B cell (primary cell): ENCODE data around the gene ZNHIT3. TPM values are rescaled to one million over a fixed set of nuclear protein-coding genes. Genes with fewer than 3 reads are reported as not detected.

Experiments
- ATAC-seq: fragments of 200-7000 bp; cut with Tn5 transposase; one replicate; pipeline ENCODE4 v1.10.0; 2021; ENCODE audit warnings: low read depth, mild to moderate bottlenecking, moderate number of reproducible peaks, moderate library complexity
- CTCF ChIA-PET: fragments of 350-600 bp; sonication (Branson Sonifier 250); formaldehyde crosslinking; loops from one replicate; lab custom pipeline; 2021; ENCODE audit warnings: antibody characterized with exemption, inconsistent platforms; lab: Charles Lee
- POLR2A ChIA-PET: fragments of 350-600 bp; sonication (Branson Sonifier 250); formaldehyde crosslinking; loops from one replicate; lab custom pipeline; 2021; ENCODE audit warnings: antibody characterized with exemption; lab: Charles Lee
- DNase-seq: peaks from one replicate; pipeline ENCODE4 v3.0.0; 2013
- H2AFZ ChIP-seq: 2 replicates; pipeline ENCODE4 v1.6.1; 2012; ENCODE audit warnings: mild to moderate bottlenecking, low read depth, low read length; ENCODE audit not compliant: insufficient read depth, poor library complexity, severe bottlenecking
- H3K27ac ChIP-seq, 2 donors: 1 replicate in 1 of 2; 2 replicates in 1 of 2; pipeline ENCODE4 v1.5.1; 2012 to 2013; ENCODE audit warnings: low read length in 2 of 2, mild to moderate bottlenecking in 2 of 2, moderate library complexity in 1 of 2
- H3K27me3 ChIP-seq, 4 experiments: fragments of 200-600 bp in 1 of 4; sonication (generic) in 1 of 4; replicated peaks in 1 of 4; 1 replicate in 2 of 4; 2 replicates in 2 of 4; pipeline versions ENCODE4 v1.6.1 to v1.7.0; 2013 to 2016; ENCODE audit warnings: low read length in 3 of 4, mild to moderate bottlenecking in 2 of 4, mixed read lengths in 1 of 4, moderate library complexity in 1 of 4; ENCODE audit not compliant: insufficient read depth in 4 of 4, control insufficient read depth in 3 of 4; ENCODE audit errors: control extremely low read depth in 1 of 4
- H3K36me3 ChIP-seq, 2 experiments: replicated peaks in 1 of 2; 1 replicate in 1 of 2; 2 replicates in 1 of 2; pipeline versions ENCODE4 v1.6.1 to v1.7.1; 2013; ENCODE audit warnings: low read length in 1 of 2; ENCODE audit not compliant: insufficient read depth in 2 of 2, control insufficient read depth in 1 of 2; ENCODE audit errors: control extremely low read depth in 1 of 2, extremely low read depth in 1 of 2
- H3K4me1 ChIP-seq, 2 donors: fragments of 200-600 bp in 1 of 2; sonication (generic) in 1 of 2; 1 replicate in 1 of 2; 2 replicates in 1 of 2; pipeline versions ENCODE4 v1.5.1 to v1.6.1; 2013 to 2017; ENCODE audit warnings: low read length in 2 of 2; ENCODE audit not compliant: control insufficient read depth in 2 of 2, insufficient read depth in 2 of 2
- H3K4me2 ChIP-seq: replicated peaks from 2 replicates; pipeline ENCODE3; 2012; ENCODE audit warnings: mild to moderate bottlenecking, low read depth, low read length; ENCODE audit not compliant: poor library complexity, severe bottlenecking
- H3K4me3 ChIP-seq, 5 experiments: fragments of 200-600 bp in 1 of 5; sonication (generic) in 1 of 5; 1 replicate in 3 of 5; 2 replicates in 2 of 5; pipeline versions ENCODE4 v1.5.1 to v1.7.0; 2011 to 2016; ENCODE audit warnings: low read length in 4 of 5, mild to moderate bottlenecking in 4 of 5, low read depth in 2 of 5, control low read depth in 1 of 5, moderate library complexity in 1 of 5; ENCODE audit not compliant: insufficient read depth in 1 of 5; ENCODE audit errors: control extremely low read depth in 1 of 5, extremely low read depth in 1 of 5
- H3K79me2 ChIP-seq: fragments of 200-600 bp; sonication (generic); one replicate; pipeline ENCODE4 v1.6.0; 2016; ENCODE audit warnings: low read length; ENCODE audit not compliant: control insufficient read depth, insufficient read depth
- H3K9ac ChIP-seq: fragments of 200-600 bp; sonication (generic); 2 replicates; pipeline ENCODE4 v1.6.1; 2017; ENCODE audit warnings: mild to moderate bottlenecking, low read length, moderate library complexity
- H3K9me3 ChIP-seq, 3 donors: one replicate each; pipeline versions ENCODE4 v1.6.1 to v1.7.1; 2013; ENCODE audit warnings: low read length in 2 of 3; ENCODE audit not compliant: control insufficient read depth in 2 of 3, insufficient read depth in 1 of 3; ENCODE audit errors: control extremely low read depth in 1 of 3
- H4K20me1 ChIP-seq: 2 replicates; pipeline ENCODE4 v1.6.0; 2012; ENCODE audit warnings: mild to moderate bottlenecking, low read length; ENCODE audit not compliant: insufficient read depth, control insufficient read depth, poor library complexity, severe bottlenecking
- H3K27ac Mint-ChIP-seq: one replicate; pipeline ENCODE4 v1.8.0; 2021; ENCODE audit warnings: mixed read lengths
- H3K27me3 Mint-ChIP-seq: one replicate; pipeline ENCODE4 v1.8.0; 2021; ENCODE audit warnings: mixed read lengths
- H3K4me1 Mint-ChIP-seq: one replicate; pipeline ENCODE4 v1.8.0; 2021; ENCODE audit warnings: mixed read lengths
- H3K4me3 Mint-ChIP-seq: one replicate; pipeline ENCODE4 v1.8.0; 2021; ENCODE audit warnings: mixed read lengths
- H3K9me3 Mint-ChIP-seq: one replicate; pipeline ENCODE4 v1.8.0; 2022; ENCODE audit warnings: mixed read lengths; ENCODE audit not compliant: insufficient read depth
- EZH2 ChIP-seq: IDR thresholded peaks from 2 replicates; pipeline ENCODE4 v1.6.1; 2012; ENCODE audit warnings: borderline replicate concordance, low read depth, mild to moderate bottlenecking, moderate library complexity, low read length; ENCODE audit not compliant: insufficient read depth, poor library complexity, severe bottlenecking
- WGBS: methylation state at CpG from one replicate; pipeline ENCODE4 v1.1.5; 2013; ENCODE audit warnings: missing lambda C conversion rate; ENCODE audit not compliant: insufficient coverage; 5-methylcytosine and 5-hydroxymethylcytosine counted together
- intact Hi-C: fragments of 100-400 bp; cut with micrococcal nuclease; formaldehyde crosslinking; loops from one replicate; pipeline ENCODE4 v1.10.0; 2022
- polyA plus RNA-seq: library from polyadenylated mRNA; depleted of rRNA; stranded (reverse); fragments of >200 nt; gene quantifications from 2 replicates; pipeline ENCODE4 v1.2.3, GENCODE V29; 2012
- total RNA-seq, 2 donors: library from RNA; stranded (reverse); fragments of 120-200 nt in 1 of 2; gene quantifications; 1 replicate in 1 of 2; 2 replicates in 1 of 2; pipeline versions ENCODE4 v1.2.3 to v1.2.4, GENCODE V29; 2013 to 2022
- TF ChIP-seq, protein P1 (sequence below): fragments of 200-600 bp; IDR thresholded peaks from one replicate; pipeline ENCODE4 v1.8.0; 2022; ENCODE audit warnings: antibody characterized with exemption, mild to moderate bottlenecking

ZNHIT3 gene
- total and polyA plus RNA-seq, 2 donors (not counting 1 experiment from before 2014, with no cell fraction given), result 36.5 to 50.5 TPM

DNA sequence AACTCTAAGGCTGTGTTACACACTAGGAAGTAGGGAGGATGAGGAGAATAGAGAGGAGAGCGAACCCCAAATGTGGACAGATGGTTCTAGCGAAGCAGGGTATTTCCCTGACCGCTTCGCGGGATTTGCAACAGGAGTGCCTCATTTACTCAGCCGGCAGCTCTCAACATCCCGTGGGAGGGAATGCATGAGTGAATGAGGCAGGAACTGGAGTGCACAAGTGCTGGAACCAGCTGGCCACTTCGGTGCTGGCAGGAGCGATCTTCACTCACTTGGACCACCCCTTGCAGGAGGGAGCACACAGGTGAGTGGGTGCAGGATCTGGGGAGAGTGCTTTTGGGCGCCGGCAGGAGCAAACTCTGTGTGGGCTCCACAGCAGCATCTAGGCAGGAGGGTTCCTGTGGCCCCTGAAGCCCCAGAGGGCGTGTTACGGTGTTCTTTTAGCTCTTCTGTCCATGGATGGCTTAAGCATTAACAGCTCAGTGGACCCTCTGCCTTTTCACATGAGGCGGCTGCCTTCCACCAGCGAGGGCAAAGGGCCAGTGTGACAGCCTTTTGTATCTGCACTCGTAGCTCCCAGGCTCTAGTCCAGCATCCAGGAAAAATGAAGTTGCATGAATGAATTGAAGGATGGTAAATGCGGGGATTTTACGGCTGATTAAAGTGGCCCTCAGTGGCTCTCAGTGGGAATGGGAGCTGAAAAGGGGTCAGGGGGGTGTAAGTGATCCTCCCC, 17.4 kb upstream of the ZNHIT3 start:
- Histone ChIP-seq H3K4me3 (no peak overlapping the region), H3K4me1 (peaks cover 12 to 13% of the 10 kb centered on the region in 2 donors), H2AFZ (no peak overlapping the region), H3K27me3 (peaks cover 0 to 53% (median 11%) of the 10 kb centered on the region in 4 experiments), H4K20me1 (no peaks in the 10 kb centered on the region), H3K9me3 (peaks cover 0 to 9% (median 0%) of the 10 kb centered on the region in 3 donors), H3K27ac (no peak overlapping the region), H3K36me3 (no peaks in the 10 kb centered on the region), H3K4me2 (no peak overlapping the region), H3K79me2 (no peaks in the 10 kb centered on the region), H3K9ac (no peak overlapping the region)
- H3K27me3 Mint-ChIP-seq, result peaks cover 48% of the 10 kb centered on the region
- POLR2A ChIA-PET, result no interaction called here
- H3K4me3 Mint-ChIP-seq, result no peak overlapping the region
- H3K9me3 Mint-ChIP-seq, result no peaks in the 10 kb centered on the region
- intact Hi-C loops, result no loop called here
- peaks cover 14% of the 10 kb centered on the region for H3K4me1 Mint-ChIP-seq
- no peak overlapping the region for H3K27ac Mint-ChIP-seq
- 75% methylated on average over 18 of the region's 18 CpGs for WGBS
- no peak for DNase-seq
- no peak for ATAC-seq
- CTCF ChIA-PET, result interaction anchor here (1.3 to 1.8 kb wide), 2 partner anchors 12 to 500 kb away, joined by 3 to 5 read pairs; no protein-coding TSS in a partner anchor
- TF ChIP-seq, protein P1, sequence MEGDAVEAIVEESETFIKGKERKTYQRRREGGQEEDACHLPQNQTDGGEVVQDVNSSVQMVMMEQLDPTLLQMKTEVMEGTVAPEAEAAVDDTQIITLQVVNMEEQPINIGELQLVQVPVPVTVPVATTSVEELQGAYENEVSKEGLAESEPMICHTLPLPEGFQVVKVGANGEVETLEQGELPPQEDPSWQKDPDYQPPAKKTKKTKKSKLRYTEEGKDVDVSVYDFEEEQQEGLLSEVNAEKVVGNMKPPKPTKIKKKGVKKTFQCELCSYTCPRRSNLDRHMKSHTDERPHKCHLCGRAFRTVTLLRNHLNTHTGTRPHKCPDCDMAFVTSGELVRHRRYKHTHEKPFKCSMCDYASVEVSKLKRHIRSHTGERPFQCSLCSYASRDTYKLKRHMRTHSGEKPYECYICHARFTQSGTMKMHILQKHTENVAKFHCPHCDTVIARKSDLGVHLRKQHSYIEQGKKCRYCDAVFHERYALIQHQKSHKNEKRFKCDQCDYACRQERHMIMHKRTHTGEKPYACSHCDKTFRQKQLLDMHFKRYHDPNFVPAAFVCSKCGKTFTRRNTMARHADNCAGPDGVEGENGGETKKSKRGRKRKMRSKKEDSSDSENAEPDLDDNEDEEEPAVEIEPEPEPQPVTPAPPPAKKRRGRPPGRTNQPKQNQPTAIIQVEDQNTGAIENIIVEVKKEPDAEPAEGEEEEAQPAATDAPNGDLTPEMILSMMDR, result no peak
- TF ChIP-seq EZH2, result no peak

DNA sequence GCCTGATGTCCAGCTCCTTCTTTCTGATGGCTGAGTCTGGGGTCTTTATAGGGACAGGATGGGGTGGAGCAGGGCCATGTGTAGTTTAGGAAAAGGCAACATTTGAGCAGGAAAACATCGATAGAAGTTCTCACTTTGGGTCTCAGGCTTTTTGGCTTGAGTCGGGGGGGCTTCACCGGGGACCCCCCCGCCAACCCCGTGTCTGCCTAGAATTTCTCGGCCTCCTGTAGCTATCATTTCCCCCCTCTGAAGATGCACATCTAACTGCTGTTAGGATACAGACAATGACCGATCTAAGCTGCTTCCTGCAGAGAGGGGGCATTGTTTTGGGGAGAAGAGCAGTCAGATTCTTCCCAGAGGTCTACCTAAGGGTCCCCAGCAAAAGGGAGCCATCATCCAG, 16.7 kb upstream of the ZNHIT3 start:
- Mint-ChIP-seq H3K27me3 (peaks cover 52% of the 10 kb centered on the region), H3K4me3 (no peak overlapping the region), H3K27ac (no peak overlapping the region), H3K4me1 (peaks cover 14% of the 10 kb centered on the region), H3K9me3 (no peaks in the 10 kb centered on the region)
- Histone ChIP-seq H3K27me3 (peaks cover 0 to 46% (median 11%) of the 10 kb centered on the region in 4 experiments), H3K4me2 (no peak overlapping the region), H3K9me3 (peaks cover 0 to 2% (median 0%) of the 10 kb centered on the region in 3 donors), H3K36me3 (no peaks in the 10 kb centered on the region), H3K79me2 (no peaks in the 10 kb centered on the region), H3K4me1 (peaks cover 12 to 13% of the 10 kb centered on the region in 2 donors), H2AFZ (no peak overlapping the region), H3K27ac (no peak overlapping the region), H4K20me1 (no peaks in the 10 kb centered on the region), H3K9ac (no peak overlapping the region), H3K4me3 (no peak overlapping the region)
- WGBS, result 84% methylated on average over 6 of the region's 7 CpGs
- no peak for TF ChIP-seq EZH2
- TF ChIP-seq, protein P1, result no peak
- DNase-seq (no peak), ATAC-seq (no peak)
- intact Hi-C loops, result no loop called here
- POLR2A ChIA-PET, result no interaction called here
- CTCF ChIA-PET, result interaction anchor here (1.3 to 1.8 kb wide), 2 partner anchors 11 to 500 kb away, joined by 3 to 5 read pairs; no protein-coding TSS in a partner anchor
